ENCODE data around the gene ZBTB39. TPM values are rescaled to one million over a fixed set of nuclear protein-coding genes. Genes with fewer than 3 reads are reported as not detected.

Gene ZBTB39
- total and polyA plus RNA-seq, 2 experiments from 2014 or later, result 1.5 to 3.9 TPM

DNA sequence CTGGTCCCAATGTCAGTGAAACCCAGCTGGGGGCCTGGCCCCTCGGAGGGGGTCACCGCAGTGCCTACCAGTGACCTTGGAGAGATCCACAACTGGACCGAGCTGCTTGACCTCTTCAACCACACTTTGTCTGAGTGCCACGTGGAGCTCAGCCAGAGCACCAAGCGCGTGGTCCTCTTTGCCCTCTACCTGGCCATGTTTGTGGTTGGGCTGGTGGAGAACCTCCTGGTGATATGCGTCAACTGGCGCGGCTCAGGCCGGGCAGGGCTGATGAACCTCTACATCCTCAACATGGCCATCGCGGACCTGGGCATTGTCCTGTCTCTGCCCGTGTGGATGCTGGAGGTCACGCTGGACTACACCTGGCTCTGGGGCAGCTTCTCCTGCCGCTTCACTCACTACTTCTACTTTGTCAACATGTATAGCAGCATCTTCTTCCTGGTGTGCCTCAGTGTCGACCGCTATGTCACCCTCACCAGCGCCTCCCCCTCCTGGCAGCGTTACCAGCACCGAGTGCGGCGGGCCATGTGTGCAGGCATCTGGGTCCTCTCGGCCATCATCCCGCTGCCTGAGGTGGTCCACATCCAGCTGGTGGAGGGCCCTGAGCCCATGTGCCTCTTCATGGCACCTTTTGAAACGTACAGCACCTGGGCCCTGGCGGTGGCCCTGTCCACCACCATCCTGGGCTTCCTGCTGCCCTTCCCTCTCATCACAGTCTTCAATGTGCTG is 11.0 kb downstream of the ZBTB39 start:
- TF ChIP-seq EZH2 (IDR thresholded peaks at IDR 0.05; ENCODE audit: insufficient read depth, poor library complexity, severe bottlenecking), result no peak
- TF ChIP-seq EZH2phosphoT487 (IDR thresholded peaks at IDR 0.05; ENCODE audit: insufficient read depth, low read depth), result no peak
- Histone ChIP-seq H3K79me2 (ENCODE audit: insufficient read depth) (peaks cover 15% of the 10 kb centered on the region), H3K4me1 (ENCODE audit: insufficient read depth) (peaks cover 11% of the 10 kb centered on the region), H3K36me3 (ENCODE audit: low read depth) (no peaks in the 10 kb centered on the region), H2AFZ (no peak overlapping the region), H3K27ac (no peak overlapping the region), H4K20me1 (ENCODE audit: insufficient read depth) (no peaks in the 10 kb centered on the region), H3K4me2 (ENCODE audit: unreplicated experiment) (no peak overlapping the region), H3K9me3 (ENCODE audit: low read depth) (no peaks in the 10 kb centered on the region), H3K9me2 (ENCODE audit: insufficient read depth) (no peaks in the 10 kb centered on the region), H3K27me3 (replicated peaks; ENCODE audit: insufficient read depth) (no peaks in the 10 kb centered on the region; the same call in 1 of the 2 replicates), H3K4me3 (no peak overlapping the region), H3F3A (ENCODE audit: insufficient read depth) (peaks cover 6% of the 10 kb centered on the region; the same call in 1 of the 2 replicates), H3K9ac (no peak overlapping the region)
- WGBS, 2 experiments (ENCODE audit: low coverage in 1 of 2, low lambda C conversion rate in 2 of 2, missing lambda C conversion rate in 2 of 2), result 89% methylated on average over 26 of the region's 26 CpGs
- DNase-seq, result no peak
- in situ Hi-C loops (cut with MboI), result no loop called here

DNA sequence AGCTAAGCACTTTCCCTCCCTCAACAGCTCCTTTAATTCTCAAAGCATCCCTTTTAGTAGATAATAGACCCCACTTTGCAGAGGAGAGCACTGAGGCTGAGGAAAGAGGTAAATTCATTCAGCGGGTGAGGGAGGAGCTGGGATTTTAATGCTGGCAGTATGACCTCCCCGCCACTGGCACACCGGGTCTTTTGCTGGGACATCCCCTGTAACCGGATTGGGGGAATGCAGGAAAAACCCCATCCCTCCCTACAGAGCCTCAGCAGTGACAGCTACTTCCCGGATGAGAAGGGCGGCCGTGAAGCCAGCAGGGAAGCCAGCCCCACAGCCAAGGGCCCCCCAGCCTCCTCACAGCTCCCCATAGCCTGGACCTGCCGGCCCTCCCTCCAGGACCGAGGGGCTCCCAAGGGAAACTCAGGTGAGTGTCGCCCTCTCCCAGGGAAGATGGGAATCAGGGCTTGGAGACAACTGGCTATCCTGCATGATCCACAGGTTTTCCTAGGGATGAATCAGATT is 12.1 kb downstream of the ZBTB39 start:
- Histone ChIP-seq H3K9ac (no peak overlapping the region), H4K20me1 (ENCODE audit: insufficient read depth) (no peaks in the 10 kb centered on the region), H3K4me2 (ENCODE audit: unreplicated experiment) (no peak overlapping the region), H2AFZ (no peak overlapping the region), H3K9me2 (ENCODE audit: insufficient read depth) (no peaks in the 10 kb centered on the region), H3K4me3 (no peak overlapping the region), H3K4me1 (ENCODE audit: insufficient read depth) (peaks cover under 1% of the 10 kb centered on the region; the same call in 1 of the 2 replicates), H3K27me3 (replicated peaks; ENCODE audit: insufficient read depth) (no peaks in the 10 kb centered on the region; the same call in 1 of the 2 replicates), H3K79me2 (ENCODE audit: insufficient read depth) (peaks cover 12% of the 10 kb centered on the region), H3K9me3 (ENCODE audit: low read depth) (no peaks in the 10 kb centered on the region), H3K36me3 (ENCODE audit: low read depth) (no peaks in the 10 kb centered on the region), H3F3A (ENCODE audit: insufficient read depth) (no peaks in the 10 kb centered on the region), H3K27ac (no peak overlapping the region)
- no peak for DNase-seq
- in situ Hi-C loops (cut with MboI), result no loop called here
- 48 to 50% methylated on average over 10 of the region's 10 CpGs for WGBS, 2 experiments (ENCODE audit: low coverage in 1 of 2, low lambda C conversion rate in 2 of 2, missing lambda C conversion rate in 2 of 2)
- TF ChIP-seq EZH2 (IDR thresholded peaks at IDR 0.05; ENCODE audit: insufficient read depth, poor library complexity, severe bottlenecking), result no peak

DNA sequence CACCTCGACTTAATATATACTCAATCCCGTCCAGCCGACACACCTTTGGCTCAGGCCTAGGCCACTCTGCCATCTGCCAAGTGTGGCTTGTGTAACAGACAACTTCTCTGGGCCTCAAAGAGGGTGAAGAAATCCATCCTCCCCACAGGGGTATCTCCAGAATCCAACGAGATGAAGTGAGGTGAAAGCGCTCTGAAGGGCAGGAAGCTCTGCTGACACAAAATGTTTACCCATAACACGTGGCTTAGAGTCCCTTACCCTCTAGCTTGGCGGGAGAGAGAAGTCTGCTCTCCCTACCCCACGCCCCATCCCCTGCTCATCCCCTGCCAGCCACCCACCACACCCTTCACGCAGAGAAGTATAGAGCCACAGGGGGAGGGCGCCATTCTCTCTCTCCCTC is 13.0 kb downstream of the ZBTB39 start:
- peaks cover 2% of the 10 kb centered on the region; the same call in 1 of the 2 replicates for H3K79me2 ChIP-seq (ENCODE audit: insufficient read depth)
- DNase-seq, result no peak
- H4K20me1 ChIP-seq (ENCODE audit: insufficient read depth), result no peaks in the 10 kb centered on the region
- H3K36me3 ChIP-seq (ENCODE audit: low read depth), result no peaks in the 10 kb centered on the region
- no peaks in the 10 kb centered on the region for H3F3A ChIP-seq (ENCODE audit: insufficient read depth)
- H3K9me3 ChIP-seq (ENCODE audit: low read depth), result no peaks in the 10 kb centered on the region
- no peak overlapping the region for H3K4me3 ChIP-seq
- no peak overlapping the region for H3K9ac ChIP-seq
- H3K9me2 ChIP-seq (ENCODE audit: insufficient read depth), result no peaks in the 10 kb centered on the region
- TF ChIP-seq EZH2 (IDR thresholded peaks at IDR 0.05; ENCODE audit: insufficient read depth, poor library complexity, severe bottlenecking) (no peak), EZH2phosphoT487 (IDR thresholded peaks at IDR 0.05; ENCODE audit: insufficient read depth, low read depth) (no peak)
- no peaks in the 10 kb centered on the region for H3K4me1 ChIP-seq (ENCODE audit: insufficient read depth)
- in situ Hi-C loops (cut with MboI), result no loop called here
- no peak overlapping the region for H3K27ac ChIP-seq
- H2AFZ ChIP-seq, result no peak overlapping the region
- no peak overlapping the region for H3K4me2 ChIP-seq (ENCODE audit: unreplicated experiment)
- H3K27me3 ChIP-seq (replicated peaks; ENCODE audit: insufficient read depth), result no peaks in the 10 kb centered on the region; the same call in 1 of the 2 replicates
- 56 to 72% methylated on average over 8 to 10 of the region's 10 CpGs for WGBS, 2 experiments (ENCODE audit: low coverage in 1 of 2, low lambda C conversion rate in 2 of 2, missing lambda C conversion rate in 2 of 2)

DNA sequence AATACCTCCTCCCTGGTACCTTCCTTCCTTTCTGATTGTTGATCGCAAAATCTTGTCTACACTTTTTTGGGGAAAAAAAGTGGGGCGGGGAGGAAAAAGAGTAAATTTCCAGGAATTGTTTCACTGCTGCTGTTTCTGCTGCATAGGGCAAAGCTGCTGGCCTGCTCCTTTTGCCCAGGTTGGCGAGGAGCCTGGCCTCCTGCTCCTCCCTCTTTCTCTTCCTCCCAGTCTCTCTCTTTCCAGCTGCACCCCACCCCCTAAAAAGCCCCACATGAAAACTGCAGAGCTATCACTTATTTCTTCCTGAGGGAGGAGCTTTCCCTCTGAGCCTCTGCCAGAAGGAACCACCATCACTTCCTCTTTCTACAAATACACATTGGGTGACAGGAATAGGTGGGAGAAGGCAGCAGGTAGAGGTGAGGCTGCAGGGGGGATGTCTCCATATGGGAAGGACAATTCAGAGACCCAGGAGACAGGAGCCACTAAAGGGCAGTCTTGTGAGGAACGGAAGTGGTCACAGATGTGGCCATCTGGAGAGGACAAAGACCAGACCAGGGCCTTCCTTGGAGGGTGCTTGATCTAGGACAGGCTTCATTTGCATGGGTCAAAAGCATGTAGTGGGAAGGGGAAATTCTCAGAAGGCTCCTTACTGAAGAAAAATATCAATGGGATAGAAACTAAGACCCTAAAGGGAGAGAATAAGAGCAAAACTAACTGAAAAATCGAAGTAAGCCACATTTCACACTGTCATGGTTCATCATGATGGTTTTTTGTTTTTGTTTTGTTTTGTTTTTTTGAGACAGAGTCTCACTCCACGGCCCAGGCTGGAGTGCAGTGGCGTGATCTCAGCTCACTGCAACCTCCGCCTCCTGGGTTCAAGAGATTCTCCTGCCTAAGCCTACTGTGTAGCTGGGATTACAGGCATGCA is 14.8 kb downstream of the ZBTB39 start:
- DNase-seq, result no peak
- no peak overlapping the region for H3K4me2 ChIP-seq (ENCODE audit: unreplicated experiment)

More for the DNA sequence above, 14.8 kb downstream of the ZBTB39 start:
- no peaks in the 10 kb centered on the region for H3K79me2 ChIP-seq (ENCODE audit: insufficient read depth)
- TF ChIP-seq EZH2 (IDR thresholded peaks at IDR 0.05; ENCODE audit: insufficient read depth, poor library complexity, severe bottlenecking), result no peak
- TF ChIP-seq EZH2phosphoT487 (IDR thresholded peaks at IDR 0.05; ENCODE audit: insufficient read depth, low read depth), result no peak
- no peaks in the 10 kb centered on the region for H3K4me1 ChIP-seq (ENCODE audit: insufficient read depth)
- no peak overlapping the region for H2AFZ ChIP-seq
- no peak overlapping the region for H3K9ac ChIP-seq
- 53 to 59% methylated on average over 8 of the region's 8 CpGs for WGBS, 2 experiments (ENCODE audit: low coverage in 1 of 2, low lambda C conversion rate in 2 of 2, missing lambda C conversion rate in 2 of 2)
- no peak overlapping the region for H3K4me3 ChIP-seq
- H3F3A ChIP-seq (ENCODE audit: insufficient read depth), result no peaks in the 10 kb centered on the region
- H4K20me1 ChIP-seq (ENCODE audit: insufficient read depth), result no peaks in the 10 kb centered on the region
- H3K27ac ChIP-seq, result no peak overlapping the region
- no peaks in the 10 kb centered on the region for H3K9me2 ChIP-seq (ENCODE audit: insufficient read depth)
- no peaks in the 10 kb centered on the region; the same call in 1 of the 2 replicates for H3K27me3 ChIP-seq (replicated peaks; ENCODE audit: insufficient read depth)
- H3K36me3 ChIP-seq (ENCODE audit: low read depth), result no peaks in the 10 kb centered on the region
- H3K9me3 ChIP-seq (ENCODE audit: low read depth), result no peaks in the 10 kb centered on the region
- in situ Hi-C loops (cut with MboI), result no loop called here

Data from GM23248 (cell line).